Superior temporal gyrus (tissue), 1 donor: ENCODE data around the gene CUEDC1.

Experiments
- DNase-seq: peaks from one replicate; pipeline ENCODE4 v3.0.0-alpha.2; 2016; ENCODE audit errors: extremely low spot score

CUEDC1 gene

GRCh38 chr17:57915985-57916757 is 39.0 kb downstream of the CUEDC1 start:
- DNase-seq: peak; percentile 67

DNA sequence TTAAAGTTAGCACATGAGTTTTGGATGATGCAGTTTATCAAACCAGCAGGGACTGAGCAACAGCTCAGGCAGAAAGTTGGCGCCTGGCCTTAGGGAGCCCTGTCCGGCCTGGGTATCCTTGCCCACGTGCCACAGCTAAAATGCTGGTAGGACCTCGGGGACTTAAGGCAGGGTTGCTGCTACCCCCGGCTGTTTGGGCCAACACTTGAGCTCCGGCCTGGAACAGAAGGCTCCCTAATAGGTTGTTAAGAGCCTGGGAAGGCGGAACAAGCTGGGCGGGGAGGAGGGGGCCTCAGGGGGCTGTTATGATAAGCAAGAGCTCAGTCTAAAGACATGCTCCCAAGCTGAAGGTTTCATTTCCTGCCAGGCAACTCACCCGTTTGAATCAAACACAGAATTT is 39.7 kb downstream of the CUEDC1 start:
- no peak for DNase-seq

GRCh38 chr17:57914273-57915142 is 40.7 kb downstream of the CUEDC1 start:
- peak; percentile 54 for DNase-seq

DNA sequence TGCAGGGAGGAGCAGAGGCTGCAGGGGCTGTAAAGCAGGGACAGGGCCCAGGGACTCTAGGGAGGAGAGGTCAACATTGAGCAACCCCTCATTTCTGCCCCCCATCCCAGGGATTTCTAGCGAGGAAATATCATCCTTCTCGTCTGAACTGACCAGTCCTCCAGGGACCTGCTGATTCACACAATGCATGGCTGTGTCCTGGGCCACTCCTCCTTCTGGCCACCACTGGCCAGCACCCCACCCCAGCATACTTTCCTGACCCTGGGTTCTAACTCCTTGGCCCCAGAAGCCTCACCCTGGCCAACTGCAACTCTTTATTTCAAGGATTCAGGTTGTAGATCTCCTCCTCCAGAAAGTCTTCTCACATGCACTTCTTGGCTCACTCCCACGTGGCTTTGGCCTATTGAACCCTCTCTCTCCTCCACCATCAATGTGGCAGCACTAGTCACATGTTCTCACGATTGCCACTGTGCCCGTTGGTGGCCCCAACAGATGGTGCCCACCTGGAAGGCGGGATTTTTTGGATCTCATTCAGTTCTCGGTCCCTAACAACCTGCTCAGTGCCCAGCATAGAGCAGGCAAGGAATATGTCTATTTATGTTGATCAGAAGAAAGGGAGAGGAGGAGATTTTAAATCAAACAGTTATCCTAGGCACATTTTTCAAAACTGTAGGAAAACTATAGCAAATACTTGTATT is 41.5 kb downstream of the CUEDC1 start:
- DNase-seq: peak; percentile 50

DNA sequence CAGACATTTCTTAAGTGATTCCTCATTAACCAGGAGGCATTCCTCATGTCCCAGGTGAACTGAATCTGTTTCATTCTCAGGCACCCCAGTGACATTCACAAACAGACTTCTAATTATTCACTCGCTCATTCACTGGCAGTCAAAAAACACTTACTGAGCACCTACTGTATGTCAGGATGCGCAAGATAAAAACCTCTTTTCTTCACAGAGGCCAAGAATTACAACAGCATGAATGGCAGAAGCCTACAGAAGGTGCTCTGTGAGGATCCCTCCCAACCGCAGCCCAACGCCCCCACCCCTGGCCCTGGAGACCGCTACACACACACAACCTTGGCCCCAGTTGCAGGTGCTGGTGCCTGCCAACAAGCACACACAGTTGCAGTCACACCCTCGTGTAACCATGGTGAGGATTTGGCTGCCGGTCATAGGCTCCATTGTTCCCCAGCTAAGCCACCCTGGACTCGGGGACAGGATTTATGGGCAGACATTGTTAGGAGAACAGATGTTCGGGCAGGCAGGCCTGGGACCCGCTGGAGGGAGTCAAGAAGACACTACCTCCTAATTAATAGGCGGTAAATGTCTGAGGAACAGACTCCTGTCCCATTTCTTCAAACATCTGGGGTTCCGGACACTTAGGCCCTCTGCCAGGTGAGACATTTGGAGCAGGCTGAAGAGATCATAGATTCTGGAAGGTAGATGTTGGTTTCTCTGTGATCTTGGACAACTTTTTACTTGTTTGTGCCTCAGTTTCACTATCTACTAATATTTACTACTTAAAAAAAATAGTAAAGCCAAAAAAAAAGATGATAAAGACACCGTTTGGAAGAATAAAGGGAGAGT is 43.2 kb downstream of the CUEDC1 start:
- DNase-seq: peak; percentile 97

- peak; percentile 29 for DNase-seq
These were observed 44.5 kb downstream of the CUEDC1 start for GRCh38 chr17:57910462-57911420.

GRCh38 chr17:57909551-57909950 is 45.7 kb downstream of the CUEDC1 start:
- no peak for DNase-seq

DNA sequence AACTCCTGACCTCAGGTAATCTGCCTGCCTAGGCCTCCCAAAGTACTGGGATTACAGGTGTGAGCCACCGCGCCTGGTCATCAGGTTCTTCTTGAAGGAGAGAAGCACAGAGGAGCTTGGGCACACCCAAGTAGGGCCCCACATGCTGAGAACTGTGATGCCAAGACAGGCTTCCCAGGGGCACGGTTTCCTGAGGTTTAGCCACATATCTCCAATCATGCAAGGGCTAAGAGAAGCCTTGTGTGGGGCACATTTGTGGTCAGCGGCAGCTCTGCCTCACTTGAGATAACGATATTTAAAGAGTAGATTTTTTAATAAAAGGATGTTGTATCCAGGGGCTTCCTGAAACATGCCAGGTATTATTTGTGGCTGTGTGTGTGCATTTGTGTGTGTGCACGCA is 46.9 kb downstream of the CUEDC1 start:
- DNase-seq: no peak

DNA sequence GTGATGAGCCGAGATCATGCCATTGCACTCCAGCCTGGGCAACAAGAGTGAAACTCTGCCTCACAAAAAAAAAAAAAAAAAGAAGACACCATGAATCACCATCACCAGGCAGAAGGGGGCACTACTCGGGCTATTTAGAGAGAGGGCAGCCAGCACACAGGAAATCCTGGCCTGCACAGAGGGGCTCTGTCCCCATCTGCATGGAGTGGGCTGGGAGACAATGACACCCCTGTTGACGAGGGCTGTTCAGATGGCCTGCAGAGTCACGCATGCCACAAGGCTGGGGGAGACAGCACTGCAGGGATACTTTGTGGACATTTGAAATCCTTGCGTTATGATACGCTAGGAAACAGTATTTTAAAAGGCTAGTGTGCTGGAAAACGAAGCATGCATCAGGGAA is 48.3 kb downstream of the CUEDC1 start:
- peak; percentile 95 for DNase-seq

- DNase-seq: peak; percentile 35
These were observed 49.2 kb downstream of the CUEDC1 start for GRCh38 chr17:57905875-57906455.

- DNase-seq: no peak
These were observed 51.3 kb downstream of the CUEDC1 start for GRCh38 chr17:57903961-57904360.

GRCh38 chr17:57902800-57903759 is 52.1 kb downstream of the CUEDC1 start:
- peak; percentile 64 for DNase-seq

DNA sequence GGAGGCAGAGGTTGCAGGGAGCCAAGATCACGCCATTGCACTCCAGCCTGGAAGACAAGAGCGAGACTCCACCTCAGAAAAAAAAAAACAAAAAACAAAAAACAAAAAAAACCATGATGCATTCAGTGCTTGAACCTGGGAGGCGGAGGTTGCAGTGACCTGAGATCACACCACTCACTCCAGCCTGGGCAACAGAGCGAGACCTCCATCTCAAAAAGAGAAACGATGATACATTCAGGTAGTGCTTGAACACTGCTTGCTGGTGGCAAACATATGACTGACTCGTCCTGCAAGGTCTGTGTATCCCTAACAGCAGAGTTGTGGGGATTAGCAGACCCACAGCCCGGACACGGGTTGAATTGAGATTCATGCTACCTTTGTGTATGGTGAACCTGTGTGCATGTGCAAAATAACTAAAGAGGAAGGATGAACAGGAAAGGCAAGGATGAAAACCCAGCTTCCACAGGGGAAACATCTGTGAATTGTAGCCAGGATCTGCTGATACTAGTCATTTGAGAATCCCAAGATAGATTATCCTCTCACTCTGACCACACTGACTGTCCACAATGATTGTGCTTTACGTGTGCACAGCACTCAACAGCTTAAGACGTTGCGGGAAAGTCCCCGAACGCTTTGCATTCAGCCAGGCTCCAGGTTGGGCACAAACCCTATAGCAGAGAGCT is 53.0 kb downstream of the CUEDC1 start:
- DNase-seq: no peak

DNA sequence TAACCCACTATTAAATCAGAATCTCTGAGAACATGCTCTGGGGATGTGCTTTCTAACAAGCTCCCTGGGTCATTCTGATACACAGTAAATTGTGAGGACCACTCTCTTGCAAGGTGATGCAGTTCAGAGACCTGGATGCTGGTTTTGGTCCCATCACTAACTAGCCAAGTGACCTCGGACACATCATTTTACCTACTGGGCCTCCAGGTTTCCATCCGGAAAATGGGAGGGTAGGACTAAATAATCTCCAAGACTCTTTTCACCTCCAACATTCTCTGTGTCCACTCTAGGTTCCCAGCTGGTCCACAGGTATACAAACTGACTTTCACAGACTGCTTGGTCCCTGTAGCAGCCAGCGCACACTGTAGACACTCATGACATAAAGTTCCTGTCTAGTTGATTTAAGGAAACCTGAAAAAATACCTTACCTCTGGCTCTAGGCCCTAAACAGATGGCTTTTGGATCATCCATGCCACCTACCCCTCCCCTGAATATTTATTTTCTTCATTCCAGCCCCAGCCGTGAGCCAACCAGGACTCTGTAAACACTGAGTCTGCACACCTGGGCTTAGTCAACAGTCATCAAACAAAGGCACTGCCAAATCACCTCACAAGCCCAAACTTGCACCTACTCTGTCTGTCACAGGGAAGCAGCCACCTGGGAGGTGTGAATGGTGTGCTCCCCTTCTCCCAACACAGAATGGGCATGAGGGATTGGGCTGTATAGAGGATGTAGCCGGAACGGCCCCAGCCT is 54.0 kb downstream of the CUEDC1 start:
- DNase-seq: no peak

- no peak for DNase-seq
These were observed 55.4 kb downstream of the CUEDC1 start for GRCh38 chr17:57899822-57900221.

- no peak for DNase-seq
These were observed 55.8 kb downstream of the CUEDC1 start for GRCh38 chr17:57899391-57899790.
